Glutamatergic neuron (in vitro differentiated cells): ENCODE data around the gene CFAP77. TPM values are rescaled to one million over a fixed set of nuclear protein-coding genes. Genes with fewer than 3 reads are reported as not detected.

Experiments
- DNase-seq: peaks from one replicate; pipeline ENCODE4 v3.0.0; 2022
- H3K27ac Mint-ChIP-seq: one replicate; pipeline ENCODE4 v1.8.0; 2020; ENCODE audit warnings: mild to moderate bottlenecking, mixed read lengths, inconsistent platforms; ENCODE audit not compliant: unreplicated experiment
- H3K27me3 Mint-ChIP-seq: one replicate; pipeline ENCODE4 v1.8.0; 2020; ENCODE audit warnings: mild to moderate bottlenecking, moderate library complexity, mixed read lengths, inconsistent platforms; ENCODE audit not compliant: unreplicated experiment
- H3K36me3 Mint-ChIP-seq: one replicate; pipeline ENCODE4 v1.8.0; 2020; ENCODE audit warnings: mild to moderate bottlenecking, mixed read lengths, inconsistent platforms; ENCODE audit not compliant: unreplicated experiment
- H3K4me1 Mint-ChIP-seq: one replicate; pipeline ENCODE4 v1.8.0; 2020; ENCODE audit warnings: mild to moderate bottlenecking, low read depth, mixed read lengths, inconsistent platforms; ENCODE audit not compliant: unreplicated experiment
- H3K4me3 Mint-ChIP-seq: one replicate; pipeline ENCODE4 v1.8.0; 2020; ENCODE audit warnings: mild to moderate bottlenecking, mixed read lengths, inconsistent platforms; ENCODE audit not compliant: unreplicated experiment
- H3K9me3 Mint-ChIP-seq: one replicate; pipeline ENCODE4 v1.8.0; 2020; ENCODE audit warnings: mild to moderate bottlenecking, moderate library complexity, mixed read lengths, inconsistent platforms; ENCODE audit not compliant: unreplicated experiment
- CTCF ChIP-seq: fragments of 200-600 bp; sonication (generic); IDR thresholded peaks from one replicate; pipeline ENCODE4 v1.5.0; 2021; ENCODE audit not compliant: partially characterized antibody, unreplicated experiment
- total RNA-seq: library from RNA; stranded (reverse); fragmentation: NEBNext Ultra II Directional; extraction: Animal tissue kit (Norgen Biotek cat#: 25700); gene quantifications from one replicate; pipeline ENCODE4 v1.2.1, GENCODE V29; 2021; ENCODE audit not compliant: unreplicated experiment

The CFAP77 gene
- total RNA-seq, 1 donor from 2014 or later = not detected

- no peak for TF ChIP-seq CTCF
- Mint-ChIP-seq H3K27me3 (peaks cover 45% of the 10 kb centered on the region), H3K9me3 (peaks cover 16% of the 10 kb centered on the region), H3K36me3 (no peaks in the 10 kb centered on the region), H3K27ac (no peak overlapping the region), H3K4me1 (peaks cover 22% of the 10 kb centered on the region), H3K4me3 (no peak overlapping the region)
- no peak for DNase-seq
Measured at GRCh38 chr9:132583584-132584304, 173.7 kb downstream of the CFAP77 start.

- peaks cover 22% of the 10 kb centered on the region for H3K4me1 Mint-ChIP-seq
- DNase-seq = peak; percentile 18
- H3K27me3 Mint-ChIP-seq = peaks cover 43% of the 10 kb centered on the region
- H3K36me3 Mint-ChIP-seq = no peaks in the 10 kb centered on the region
- H3K9me3 Mint-ChIP-seq = peaks cover 16% of the 10 kb centered on the region
- TF ChIP-seq CTCF = no peak
- H3K27ac Mint-ChIP-seq = no peak overlapping the region
- H3K4me3 Mint-ChIP-seq = no peak overlapping the region
Measured at GRCh38 chr9:132584601-132585560, 174.9 kb downstream of the CFAP77 start.

DNA sequence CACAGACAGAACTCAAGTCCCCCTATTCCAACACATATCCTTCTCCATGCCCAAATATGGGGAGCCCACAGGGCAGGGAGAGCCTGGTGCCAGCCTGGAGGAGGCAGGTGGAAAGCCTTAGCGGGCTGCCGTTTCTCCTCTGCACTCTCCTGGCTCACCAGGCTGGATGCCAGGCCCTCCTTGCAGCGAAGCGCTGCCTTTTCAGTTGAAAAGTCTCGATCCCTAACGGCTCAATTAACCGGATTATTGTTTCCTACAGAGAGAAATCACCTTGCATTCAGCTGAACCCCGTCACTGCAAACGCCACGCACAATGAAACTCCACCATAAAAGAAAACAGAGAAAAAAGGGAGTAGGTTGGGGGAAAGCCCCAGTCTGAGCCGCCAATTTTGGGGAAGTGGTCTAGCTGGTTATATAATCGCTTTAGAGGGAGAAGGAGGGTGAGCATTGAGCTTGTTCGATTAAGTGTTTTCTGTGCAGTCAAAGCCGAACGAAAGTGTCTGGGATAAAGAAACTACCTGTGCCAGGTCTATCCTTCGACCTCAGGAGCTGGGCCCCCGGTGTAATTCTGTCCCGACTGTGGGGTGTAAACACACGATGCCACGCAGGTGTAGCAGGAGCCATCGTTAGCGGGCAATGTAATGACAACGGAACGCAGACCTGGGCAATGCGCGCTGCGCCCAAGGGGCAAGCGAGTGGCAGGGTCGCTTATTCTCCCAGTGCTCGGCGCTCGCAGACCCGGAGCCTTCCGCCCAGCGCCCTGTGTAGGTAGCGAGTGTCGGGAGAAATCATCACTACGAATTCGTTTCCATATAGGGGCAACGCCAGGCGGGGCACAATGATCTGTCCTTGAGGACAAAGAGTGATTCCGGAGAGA, 176.2 kb downstream of the CFAP77 start:
- H3K4me3 Mint-ChIP-seq = peak overlapping the region; percentile 51
- TF ChIP-seq CTCF = no peak
- no peak overlapping the region for H3K27ac Mint-ChIP-seq
- peaks cover 44% of the 10 kb centered on the region for H3K27me3 Mint-ChIP-seq
- H3K36me3 Mint-ChIP-seq = no peaks in the 10 kb centered on the region
- peaks cover 22% of the 10 kb centered on the region for H3K4me1 Mint-ChIP-seq
- peak; percentile 41 for DNase-seq
- peaks cover 18% of the 10 kb centered on the region for H3K9me3 Mint-ChIP-seq

DNA sequence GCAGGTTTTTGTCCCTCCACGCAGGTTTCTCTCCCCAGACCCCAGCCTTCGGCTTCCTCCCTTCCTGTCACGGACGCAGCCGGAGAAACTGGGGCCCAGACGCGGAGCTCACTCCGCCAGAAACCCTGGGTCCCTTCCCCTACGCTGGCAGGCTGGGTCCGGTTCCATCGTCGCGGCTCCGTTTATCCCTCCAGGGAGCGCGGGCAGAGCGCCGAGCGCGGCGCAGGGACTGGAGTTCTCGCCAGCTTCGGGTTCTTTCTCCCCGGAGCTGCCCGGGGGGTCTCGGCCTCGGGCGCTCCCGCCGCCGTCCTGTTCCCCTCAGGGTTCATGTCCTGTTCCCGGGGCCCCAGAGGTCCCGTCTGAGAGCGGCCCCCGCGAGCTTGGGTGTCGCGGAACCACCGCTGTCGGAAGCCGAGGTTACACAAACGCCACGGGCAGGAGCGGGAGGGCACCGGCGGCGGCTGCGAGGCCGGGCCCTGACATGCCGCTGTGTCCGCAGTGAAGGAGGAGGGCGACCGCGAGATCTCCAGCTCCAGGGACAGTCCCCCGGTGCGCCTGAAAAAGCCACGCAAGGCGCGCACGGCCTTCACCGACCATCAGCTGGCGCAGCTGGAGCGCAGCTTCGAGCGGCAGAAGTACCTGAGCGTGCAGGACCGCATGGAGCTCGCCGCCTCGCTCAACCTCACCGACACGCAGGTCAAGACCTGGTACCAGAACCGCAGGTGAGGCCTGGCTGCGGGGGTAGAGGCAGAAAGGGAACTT, 177.0 kb downstream of the CFAP77 start:
- peaks cover 15% of the 10 kb centered on the region for H3K9me3 Mint-ChIP-seq
- no peaks in the 10 kb centered on the region for H3K36me3 Mint-ChIP-seq
- H3K27me3 Mint-ChIP-seq = peaks cover 41% of the 10 kb centered on the region
- H3K27ac Mint-ChIP-seq = no peak overlapping the region
- peak; percentile 48 for DNase-seq
- H3K4me3 Mint-ChIP-seq = peak overlapping the region; percentile 51
- TF ChIP-seq CTCF = no peak
- peaks cover 19% of the 10 kb centered on the region for H3K4me1 Mint-ChIP-seq
